K562 (cell line): Measurements from ENCODE around the gene ABCB6. TPM values are rescaled to one million over a fixed set of nuclear protein-coding genes. Genes with fewer than 3 reads are reported as not detected.
A peak's percentile ranks its signal among the peaks of the same experiment; 100 is the strongest.

Experiments used
- BMI1 ChIP-seq: fragments of 150-350 bp; IDR thresholded peaks from 2 replicates; pipeline ENCODE4 v1.6.1; 2014; ENCODE audit warnings: low read length
- CREB5 ChIP-seq: fragments of 250-450 bp; sonication (Bioruptor Pico); IDR thresholded peaks from 2 replicates; pipeline ENCODE4 v1.5.0; 2020; ENCODE audit warnings: mild to moderate bottlenecking
- CTBP1 ChIP-seq: fragments of 450-650 bp; IDR thresholded peaks from 2 replicates; pipeline ENCODE4 v1.6.1; 2016; ENCODE audit warnings: borderline replicate concordance
- CXXC5 ChIP-seq: fragments of 250-450 bp; sonication (Bioruptor Pico); IDR thresholded peaks from 2 replicates; pipeline ENCODE4 v1.8.0; 2022; ENCODE audit warnings: inconsistent platforms, mild to moderate bottlenecking, moderate library complexity
- ELF4 ChIP-seq: fragments of 450-650 bp; formaldehyde crosslinking; IDR thresholded peaks from 2 replicates; pipeline ENCODE4 v1.4.0; 2022; ENCODE audit warnings: missing genetic modification characterization
- FOSL1 ChIP-seq: fragments of 200-800 bp; sonication (Bioruptor generic); conservative IDR thresholded peaks from 2 replicates; pipeline ENCODE4 v1.6.1; 2016; ENCODE audit warnings: missing genetic modification characterization, missing compliant biosample characterization
- FOXK2 ChIP-seq, 2 experiments: fragments of 450-650 bp; IDR thresholded peaks in 1 of 2; conservative IDR thresholded peaks in 1 of 2; 2 replicates each; pipeline ENCODE4 v1.6.1; 2016; ENCODE audit warnings: low read depth in 2 of 2, mild to moderate bottlenecking in 1 of 2
- GTF2E2 ChIP-seq: fragments of 200-800 bp; sonication (Bioruptor generic); IDR thresholded peaks from 2 replicates; pipeline ENCODE4 v1.6.1; 2016; ENCODE audit warnings: missing genetic modification characterization, missing compliant biosample characterization
- HMG20A ChIP-seq: fragments of 450-650 bp; formaldehyde crosslinking; conservative IDR thresholded peaks from 2 replicates; pipeline ENCODE4 v1.4.0; 2020; ENCODE audit warnings: mild to moderate bottlenecking, mixed read lengths
- LARP7 ChIP-seq: fragments of 450-650 bp; IDR thresholded peaks from 2 replicates; pipeline ENCODE4 v1.6.1; 2016
- MAZ ChIP-seq, 2 experiments: fragments of 450-650 bp in 1 of 2; sonication (generic) in 1 of 2; formaldehyde crosslinking; IDR thresholded peaks in 1 of 2; conservative IDR thresholded peaks in 1 of 2; 2 replicates each; pipeline versions ENCODE4 v1.4.0 to v1.5.0; 2020; ENCODE audit warnings: mild to moderate bottlenecking in 1 of 2, missing genetic modification reagents in 1 of 2
- MEIS2 ChIP-seq: fragments of 450-650 bp; IDR thresholded peaks from 2 replicates; pipeline ENCODE4 v1.6.1; 2014; ENCODE audit warnings: mild to moderate bottlenecking; ENCODE audit not compliant: partially characterized antibody
- MTA3 ChIP-seq: fragments of 450-650 bp; formaldehyde crosslinking; IDR thresholded peaks from 2 replicates; pipeline ENCODE4 v1.6.1; 2017; ENCODE audit warnings: mild to moderate bottlenecking, borderline replicate concordance
- NR4A1 ChIP-seq, 2 experiments: fragments of 250-450 bp in 1 of 2; fragments of 450-650 bp in 1 of 2; sonication (Bioruptor Pico) in 1 of 2; IDR thresholded peaks; 2 replicates each; pipeline versions ENCODE4 v1.4.0 to v1.6.1; 2016 to 2020; ENCODE audit warnings: mild to moderate bottlenecking in 2 of 2, missing compliant biosample characterization in 1 of 2, missing genetic modification characterization in 1 of 2, moderate library complexity in 1 of 2
- PHF20 ChIP-seq: fragments of 450-650 bp; IDR thresholded peaks from 2 replicates; pipeline ENCODE4 v1.6.1; 2018; ENCODE audit not compliant: partially characterized antibody
- PPARD ChIP-seq: fragments of 250-450 bp; sonication (Bioruptor Pico); IDR thresholded peaks from 2 replicates; pipeline ENCODE4 v1.8.0; 2022; ENCODE audit warnings: inconsistent platforms, mild to moderate bottlenecking, moderate library complexity
- SETDB1 ChIP-seq: IDR thresholded peaks from one replicate; pipeline ENCODE4 v1.6.1; 2012; ENCODE audit warnings: low read length, control low read depth, inconsistent platforms
- SMC3 ChIP-seq: conservative IDR thresholded peaks from 2 replicates; pipeline ENCODE4 v1.6.1; 2011; ENCODE audit warnings: low read depth, low read length, improper control_type of control experiment; ENCODE audit not compliant: insufficient read depth
- TAF1 ChIP-seq: IDR thresholded peaks from 2 replicates; pipeline ENCODE4 v1.6.1; 2011; ENCODE audit warnings: mild to moderate bottlenecking, low read length, moderate library complexity; ENCODE audit not compliant: insufficient read depth, control insufficient read depth, severe bottlenecking; ENCODE audit errors: extremely low read depth
- TARDBP ChIP-seq: fragments of 450-650 bp; IDR thresholded peaks from 2 replicates; pipeline ENCODE4 v1.6.1; 2016
- TBP ChIP-seq: optimal IDR thresholded peaks from 2 replicates; pipeline ENCODE3; 2011; ENCODE audit warnings: low read depth, low read length, improper control_type of control experiment
- ZBED1 ChIP-seq: IDR thresholded peaks from 2 replicates; pipeline ENCODE4 v1.6.1; 2014
- ZNF507 ChIP-seq: conservative IDR thresholded peaks from 2 replicates; pipeline ENCODE4 v1.6.1; 2017; ENCODE audit warnings: missing genetic modification characterization, missing compliant biosample characterization
- polyA plus RNA-seq, 8 experiments: library from polyadenylated mRNA; depleted of rRNA in 4 of 8; stranded (reverse) in 5 of 8; unstranded in 3 of 8; fragments of >200 nt; fragmentation: Nextera tagmentation in 2 of 8; fragmentation: Illumina TruSeq in 1 of 8; extraction: Ambion mirVana in 2 of 8; extraction: Trizol in 1 of 8; gene quantifications; 2 replicates each; pipeline versions ENCODE4 v1.2.1 to v1.2.3, GENCODE V29; 2011 to 2014; ENCODE audit warnings: inconsistent platforms in 1 of 8, missing spikeins in 1 of 8
- total RNA-seq, 7 experiments: library from RNA; depleted of rRNA in 6 of 7; stranded (reverse); fragments of >200 nt in 6 of 7; fragmentation: Illumina TruSeq in 2 of 7; extraction: Trizol in 2 of 7; gene quantifications; 2 replicates each; pipeline versions ENCODE4 v1.2.1 to v1.2.3, GENCODE V29; 2011 to 2021; ENCODE audit warnings: low replicate concordance in 1 of 7
- TF ChIP-seq, protein P1 (sequence below): fragments of 250-450 bp; sonication (Bioruptor Pico); IDR thresholded peaks from 2 replicates; pipeline ENCODE4 v1.8.0; 2021; ENCODE audit warnings: moderate library complexity, mild to moderate bottlenecking, inconsistent platforms
- TF ChIP-seq, protein P2 (sequence below): fragments of 200-800 bp; sonication (Bioruptor generic); IDR thresholded peaks from 2 replicates; pipeline ENCODE4 v1.6.1; 2017; ENCODE audit warnings: missing genetic modification characterization, missing compliant biosample characterization

The ABCB6 gene
- total and polyA plus RNA-seq, 9 of the 15 experiments (the other 6 are each of a cell fraction or from before 2014, with no cell fraction given): 3.7 to 29.8 (median 16.8) TPM

GRCh38 chr2:219253753-219254589 is 35.2 kb upstream of the ABCB6 start, which contains the start of gene TUBA4A (continued):
- TF ChIP-seq CXXC5 (CRISPR knock-in tag) (peak; percentile 59), TBP (peak; percentile 96), BMI1 (no peak), ZNF507 (tag) (no peak), TARDBP (0 out of 2 replicates have a peak, but pooled peaks have one; percentile 28), NR4A1 (CRISPR knock-in tag; IDR thresholded peaks at IDR 0.05) (no peak), NR4A1 (tag; IDR thresholded peaks at IDR 0.05) (no peak), ELF4 (CRISPR knock-in tag) (no peak), SMC3 (no peak), PPARD (no peak), MAZ (CRISPR knock-in tag; conservative IDR thresholded peaks at IDR 0.05 in 1 of 2, IDR thresholded peaks at IDR 0.05 in 1 of 2) (peak; percentile 62 to 68; a peak in 2 of 4 replicates), ZBED1 (no peak), GTF2E2 (tag) (no peak; the same call in 1 of the 2 replicates), HMG20A (no peak), CREB5 (CRISPR knock-in tag) (no peak), PHF20 (no peak), FOXK2 (conservative IDR thresholded peaks at IDR 0.05 in 1 of 2, IDR thresholded peaks at IDR 0.05 in 1 of 2; ENCODE audit: low read depth in 2 of 2) (no peak), MEIS2 (peak; percentile 38), CTBP1 (peak; percentile 71), MTA3 (peak; percentile 59; the same call in 1 of the 2 replicates), TAF1 (peak; percentile 63), SETDB1 (no peak), FOSL1 (tag) (0 out of 2 replicates have a peak, but pooled peaks have one; percentile 5), LARP7 (no peak)
- TF ChIP-seq, protein P1, sequence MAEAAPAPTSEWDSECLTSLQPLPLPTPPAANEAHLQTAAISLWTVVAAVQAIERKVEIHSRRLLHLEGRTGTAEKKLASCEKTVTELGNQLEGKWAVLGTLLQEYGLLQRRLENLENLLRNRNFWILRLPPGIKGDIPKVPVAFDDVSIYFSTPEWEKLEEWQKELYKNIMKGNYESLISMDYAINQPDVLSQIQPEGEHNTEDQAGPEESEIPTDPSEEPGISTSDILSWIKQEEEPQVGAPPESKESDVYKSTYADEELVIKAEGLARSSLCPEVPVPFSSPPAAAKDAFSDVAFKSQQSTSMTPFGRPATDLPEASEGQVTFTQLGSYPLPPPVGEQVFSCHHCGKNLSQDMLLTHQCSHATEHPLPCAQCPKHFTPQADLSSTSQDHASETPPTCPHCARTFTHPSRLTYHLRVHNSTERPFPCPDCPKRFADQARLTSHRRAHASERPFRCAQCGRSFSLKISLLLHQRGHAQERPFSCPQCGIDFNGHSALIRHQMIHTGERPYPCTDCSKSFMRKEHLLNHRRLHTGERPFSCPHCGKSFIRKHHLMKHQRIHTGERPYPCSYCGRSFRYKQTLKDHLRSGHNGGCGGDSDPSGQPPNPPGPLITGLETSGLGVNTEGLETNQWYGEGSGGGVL (CRISPR knock-in tag): no peak
- TF ChIP-seq, protein P2, sequence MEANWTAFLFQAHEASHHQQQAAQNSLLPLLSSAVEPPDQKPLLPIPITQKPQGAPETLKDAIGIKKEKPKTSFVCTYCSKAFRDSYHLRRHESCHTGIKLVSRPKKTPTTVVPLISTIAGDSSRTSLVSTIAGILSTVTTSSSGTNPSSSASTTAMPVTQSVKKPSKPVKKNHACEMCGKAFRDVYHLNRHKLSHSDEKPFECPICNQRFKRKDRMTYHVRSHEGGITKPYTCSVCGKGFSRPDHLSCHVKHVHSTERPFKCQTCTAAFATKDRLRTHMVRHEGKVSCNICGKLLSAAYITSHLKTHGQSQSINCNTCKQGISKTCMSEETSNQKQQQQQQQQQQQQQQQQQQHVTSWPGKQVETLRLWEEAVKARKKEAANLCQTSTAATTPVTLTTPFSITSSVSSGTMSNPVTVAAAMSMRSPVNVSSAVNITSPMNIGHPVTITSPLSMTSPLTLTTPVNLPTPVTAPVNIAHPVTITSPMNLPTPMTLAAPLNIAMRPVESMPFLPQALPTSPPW (CRISPR knock-in tag): peak; percentile 97
